HL-60/S4 treated with phorbol 12-myristate 13-acetate at 8.2 ng/mL for 4 days and 3 days (cell line): Measurements from ENCODE around the gene PHAX.
"Not testable (repeated sequence)": the region's sequence is repeated elsewhere in the genome, so short reads cannot be mapped to it uniquely, and the experiment has no call there.

Experiments used
- in situ Hi-C: fragments of 300-500 bp; cut with MboI; formaldehyde crosslinking; loops from 2 replicates; pipeline ENCODE4 v1.15.0; 2022; ENCODE audit warnings: low sequenced_read_pairs

Gene PHAX, protein sequence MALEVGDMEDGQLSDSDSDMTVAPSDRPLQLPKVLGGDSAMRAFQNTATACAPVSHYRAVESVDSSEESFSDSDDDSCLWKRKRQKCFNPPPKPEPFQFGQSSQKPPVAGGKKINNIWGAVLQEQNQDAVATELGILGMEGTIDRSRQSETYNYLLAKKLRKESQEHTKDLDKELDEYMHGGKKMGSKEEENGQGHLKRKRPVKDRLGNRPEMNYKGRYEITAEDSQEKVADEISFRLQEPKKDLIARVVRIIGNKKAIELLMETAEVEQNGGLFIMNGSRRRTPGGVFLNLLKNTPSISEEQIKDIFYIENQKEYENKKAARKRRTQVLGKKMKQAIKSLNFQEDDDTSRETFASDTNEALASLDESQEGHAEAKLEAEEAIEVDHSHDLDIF

DNA sequence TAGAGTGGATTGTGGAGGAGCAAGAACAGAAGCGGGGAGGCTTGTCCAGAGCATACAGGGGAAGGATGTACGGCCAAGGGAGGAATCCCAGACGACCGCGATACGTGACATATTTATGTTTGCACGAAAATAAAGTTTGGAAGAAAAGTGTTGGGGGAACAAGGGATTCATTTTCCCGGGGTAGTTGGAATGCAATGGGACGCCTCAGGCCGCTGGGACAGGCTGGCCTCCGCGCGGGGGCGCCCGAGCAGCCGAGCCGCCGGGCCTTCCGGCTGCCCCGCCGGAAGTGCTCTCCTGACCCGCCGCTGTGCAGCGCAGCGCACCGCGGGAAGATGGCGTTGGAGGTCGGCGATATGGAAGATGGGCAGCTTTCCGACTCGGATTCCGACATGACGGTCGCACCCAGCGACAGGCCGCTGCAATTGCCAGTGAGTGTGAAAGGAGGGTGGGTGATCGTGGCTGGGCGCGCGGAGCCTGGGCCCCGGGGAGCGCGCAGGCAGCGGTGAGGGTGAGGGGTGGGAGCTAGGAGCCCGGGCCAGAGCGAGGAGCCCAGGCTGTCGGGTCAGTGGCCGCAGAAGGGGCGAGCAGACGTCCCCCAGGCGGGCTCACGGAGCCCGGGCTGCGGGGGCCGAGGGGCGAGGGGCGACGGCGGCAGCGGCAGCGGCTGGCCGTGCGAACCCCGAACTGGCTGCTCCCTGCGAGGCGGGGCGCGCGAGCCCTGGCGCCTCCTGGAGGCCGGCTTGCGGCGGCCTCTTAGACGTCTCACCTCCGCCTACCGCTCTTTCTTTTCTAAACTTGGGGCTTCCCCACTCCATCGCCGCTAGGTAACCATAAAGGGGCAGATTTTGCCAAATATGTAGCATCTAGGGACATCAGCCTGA is at the start of gene PHAX:
Gene PHAX, plus strand, starts transcription at position 317 of the 881 bp plus-strand sequence. Its CDS starts 16 bp downstream, at position 333.
- in situ Hi-C loops: no loop called here

DNA sequence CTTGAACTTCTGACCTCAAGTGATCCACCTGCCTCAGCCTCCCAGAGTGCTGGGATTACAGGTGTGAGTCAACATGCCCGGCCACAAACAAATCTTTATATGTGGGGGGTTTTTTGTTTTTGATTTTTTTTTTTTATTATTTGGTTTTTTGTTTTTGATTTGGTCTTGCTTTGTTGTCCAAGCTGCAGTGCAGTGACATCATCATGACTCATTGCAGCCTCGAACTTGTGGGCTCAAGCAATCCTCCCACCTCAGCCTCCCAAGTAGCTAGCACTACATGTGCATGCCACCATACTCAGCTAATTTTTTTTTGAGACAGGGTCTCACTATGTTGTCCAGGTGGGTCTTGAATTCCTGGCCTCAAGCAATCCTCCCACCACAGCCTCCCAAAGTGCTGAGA is 48.1 kb upstream of the PHAX start:
- in situ Hi-C loops: no loop called here

DNA sequence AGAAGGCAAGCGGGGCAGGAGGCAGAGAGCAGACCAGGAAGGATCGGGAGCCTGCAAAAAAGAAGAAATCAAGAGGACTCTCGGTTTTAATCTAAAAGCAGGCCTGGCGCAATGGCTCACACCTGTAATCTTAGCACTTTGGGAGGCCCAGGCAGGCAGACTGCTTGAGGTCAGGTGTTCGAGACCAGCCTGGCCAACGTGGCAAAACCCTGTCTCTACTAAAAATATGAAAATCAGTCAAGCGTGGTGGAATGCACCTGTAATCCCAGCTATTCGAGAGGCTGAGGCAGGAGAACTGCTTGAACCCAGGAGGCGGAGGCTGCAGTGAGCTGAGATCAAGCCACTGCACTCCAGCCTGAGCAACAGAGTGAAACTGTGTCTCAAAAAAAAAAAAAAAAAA is 45.6 kb upstream of the PHAX start:
- in situ Hi-C loops: not testable (repeated sequence)

DNA sequence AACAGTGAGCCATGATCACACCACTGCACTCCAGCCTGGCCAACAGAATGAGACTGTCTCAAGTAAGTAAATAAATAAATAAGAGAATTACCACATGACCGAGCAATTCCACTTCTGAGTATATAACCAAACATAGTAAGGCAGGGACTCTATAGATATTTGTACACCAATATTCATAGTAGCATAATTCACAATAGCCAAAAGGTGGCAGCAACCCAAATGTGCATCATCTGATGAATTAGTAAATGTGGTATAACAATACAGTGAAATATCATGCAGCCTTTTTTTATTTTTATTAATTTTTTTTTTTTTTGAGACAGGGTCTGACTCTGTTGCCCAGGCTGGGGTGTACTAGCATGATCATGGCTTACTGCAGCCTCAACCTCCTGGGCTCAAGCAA is 38.8 kb upstream of the PHAX start:
- in situ Hi-C loops: no loop called here

DNA sequence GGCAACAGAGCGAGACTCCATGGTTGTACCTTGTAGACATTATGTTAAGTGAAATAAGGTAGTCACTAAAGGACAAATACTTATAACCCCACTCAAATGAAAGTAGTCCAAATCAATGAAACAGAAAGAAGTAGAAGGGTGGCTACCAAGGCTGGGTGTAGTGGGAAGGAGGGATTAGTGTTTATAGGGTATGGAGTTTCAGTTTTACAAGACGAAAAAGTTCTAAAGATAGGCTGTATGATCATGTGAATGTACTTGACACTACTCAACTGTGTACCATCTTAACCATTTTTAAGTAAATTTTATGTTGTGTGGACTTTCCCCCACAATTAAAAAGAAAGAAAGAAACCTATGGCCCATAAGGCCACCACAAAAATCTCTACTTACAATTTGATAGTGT is 37.9 kb upstream of the PHAX start:
- in situ Hi-C loops: no loop called here

DNA sequence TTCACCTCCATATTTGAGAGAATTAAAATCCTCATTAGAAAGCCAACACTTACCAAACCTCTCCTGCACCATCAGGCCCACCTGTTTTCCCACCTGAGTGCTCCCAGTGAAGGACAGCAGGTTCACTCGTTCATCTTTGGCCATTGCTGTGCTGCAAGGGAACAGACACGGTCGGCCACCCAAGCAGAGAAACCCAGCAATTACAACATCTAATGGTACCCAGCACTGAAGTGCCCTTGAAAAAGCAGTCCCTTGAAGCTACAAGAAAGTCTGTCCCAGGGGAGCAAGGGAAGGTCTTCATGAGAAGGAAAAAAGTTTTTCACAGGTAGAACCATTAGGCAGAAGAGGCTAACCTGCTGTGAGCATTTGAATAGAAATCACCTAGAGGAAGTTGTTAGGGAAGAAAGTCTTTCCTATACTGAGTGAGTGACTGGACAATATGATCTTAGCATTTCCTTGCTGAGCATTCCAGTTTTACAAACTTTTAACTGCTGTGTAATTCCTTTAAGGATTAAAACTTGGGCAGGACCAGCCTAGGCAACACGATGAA is 32.5 kb upstream of the PHAX start:
- in situ Hi-C loops: no loop called here

DNA sequence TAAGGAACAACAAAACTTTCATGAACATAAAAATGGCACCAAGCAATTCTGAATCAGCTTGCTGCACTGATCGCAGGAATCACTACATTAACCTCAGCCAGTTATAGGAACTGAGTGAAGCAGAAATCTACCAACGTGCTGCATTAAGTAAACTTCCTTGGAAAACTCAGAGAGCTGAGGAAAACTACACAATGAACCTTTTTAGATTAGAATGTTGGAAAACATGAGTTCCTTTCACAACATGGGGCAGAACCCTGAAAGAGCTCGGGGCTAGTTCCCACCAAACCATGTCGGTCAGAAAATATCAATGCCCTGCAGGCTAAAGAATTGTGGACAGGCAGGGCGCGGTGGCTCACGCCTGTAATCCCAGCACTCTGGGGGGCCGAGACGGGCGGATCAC is 25.1 kb upstream of the PHAX start:
- in situ Hi-C loops: no loop called here

DNA sequence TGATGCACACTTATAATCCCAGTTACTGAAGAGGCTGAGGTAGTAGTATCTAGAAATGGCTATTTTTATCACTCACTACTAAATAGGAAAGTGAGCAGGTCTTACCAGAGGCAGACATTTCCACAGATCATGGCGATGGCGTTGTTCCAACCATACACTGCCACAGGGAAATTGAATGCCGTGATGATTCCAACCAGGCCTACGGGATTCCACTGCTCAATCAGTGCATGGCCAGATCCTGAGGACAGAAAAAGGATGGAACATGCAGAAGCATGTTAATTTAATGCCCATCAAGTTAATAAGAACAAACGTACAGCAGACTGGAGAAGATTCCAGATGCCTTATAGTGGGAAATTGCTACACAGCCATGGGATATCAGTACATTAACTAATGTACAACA is 23.8 kb upstream of the PHAX start:
- in situ Hi-C loops: no loop called here

DNA sequence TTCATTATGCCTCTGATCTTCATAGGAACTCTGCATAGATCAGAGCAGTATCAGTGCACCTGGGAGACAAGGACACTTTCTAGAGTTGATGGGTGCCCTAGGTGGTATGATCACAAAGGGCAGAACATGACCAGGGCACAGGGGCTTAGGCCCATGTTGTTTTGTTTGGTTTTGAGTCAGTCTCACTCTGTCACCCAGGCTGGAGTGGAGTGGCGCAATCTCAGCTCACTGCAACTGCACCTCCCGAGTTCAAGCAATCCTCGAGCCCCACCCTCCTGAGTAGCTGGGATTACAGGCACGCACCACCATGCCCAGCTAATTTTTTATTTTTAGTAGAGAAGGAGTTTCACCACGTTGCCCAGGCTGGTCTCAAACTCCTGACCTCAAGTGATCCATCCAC is 23.3 kb upstream of the PHAX start:
- in situ Hi-C loops: no loop called here

DNA sequence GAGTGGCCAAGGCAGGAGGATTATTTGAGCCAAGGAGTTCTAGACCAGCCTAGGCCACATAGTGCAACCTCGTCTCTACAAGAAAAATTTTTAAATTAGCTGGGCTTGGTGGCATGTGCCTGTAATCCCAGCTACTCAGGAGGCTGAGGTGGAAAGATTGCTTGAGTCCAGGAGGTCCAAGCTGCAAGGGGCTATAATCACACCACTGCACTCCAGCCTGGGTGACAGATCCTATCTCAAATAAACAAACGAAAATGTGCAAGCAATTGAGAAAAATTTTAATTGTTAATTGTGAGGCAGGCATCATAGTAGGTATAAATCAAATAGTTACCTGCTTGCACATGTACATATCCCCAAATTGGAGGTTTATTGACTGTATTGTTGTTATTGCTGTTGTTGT is 21.0 kb upstream of the PHAX start:
- in situ Hi-C loops: no loop called here

DNA sequence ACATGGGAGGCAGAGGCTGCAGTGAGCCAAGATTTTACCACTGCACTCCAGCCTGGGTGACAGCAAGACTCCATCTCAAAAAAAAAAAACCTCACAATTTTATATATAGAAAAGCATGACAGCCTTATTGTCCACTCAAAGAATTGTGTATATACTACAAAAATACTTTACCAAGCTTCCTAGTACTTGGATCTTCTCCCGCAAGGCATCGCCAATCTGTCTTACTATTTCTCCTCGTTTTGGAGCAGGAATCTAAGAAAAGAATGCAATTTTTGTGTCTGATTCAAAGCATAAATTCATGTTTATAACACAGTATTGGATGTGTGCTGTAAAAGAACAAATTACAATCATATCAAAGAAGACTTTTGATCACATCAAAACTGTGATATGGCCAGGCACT is 17.0 kb upstream of the PHAX start:
- in situ Hi-C loops: no loop called here

DNA sequence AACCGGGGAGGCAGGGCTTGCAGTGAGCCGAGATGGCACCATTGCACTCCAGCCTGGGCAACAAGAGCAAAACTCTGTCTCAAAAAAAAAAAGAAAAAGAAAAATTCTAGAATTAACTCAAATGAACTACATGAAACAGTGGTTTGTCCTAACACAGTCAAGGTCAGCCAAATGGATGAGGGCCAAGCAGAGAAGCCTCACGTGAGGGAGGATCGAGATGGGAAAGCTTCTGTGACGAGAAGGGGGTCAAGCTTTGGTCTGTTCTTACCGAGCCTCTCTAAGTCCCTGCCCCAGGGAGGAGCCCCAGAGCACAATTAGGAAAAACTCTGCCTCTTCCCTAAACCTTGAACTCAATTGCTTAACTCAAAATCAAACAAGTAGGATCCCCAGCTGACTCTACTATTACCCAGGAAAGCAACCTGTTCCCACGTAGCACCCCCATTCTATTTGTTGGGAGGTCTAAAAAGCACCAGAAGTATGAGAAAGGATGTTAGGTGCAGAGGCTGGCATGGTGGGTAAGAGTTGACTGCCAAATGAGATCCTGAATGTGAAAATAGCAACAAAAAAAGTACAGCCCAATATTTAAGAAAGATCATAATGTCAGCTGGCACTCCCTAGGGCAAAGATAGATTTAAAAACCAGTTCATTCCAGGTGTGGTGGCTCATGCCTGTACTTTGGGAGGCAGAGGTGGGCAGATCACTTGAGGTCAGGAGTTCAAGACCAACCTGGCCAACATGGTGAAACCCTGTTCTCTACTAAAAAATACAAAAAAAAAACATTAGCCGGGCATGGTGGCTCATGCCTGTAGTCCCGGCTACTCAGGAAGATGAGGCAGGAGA is 13.0 kb upstream of the PHAX start:
- in situ Hi-C loops: no loop called here

DNA sequence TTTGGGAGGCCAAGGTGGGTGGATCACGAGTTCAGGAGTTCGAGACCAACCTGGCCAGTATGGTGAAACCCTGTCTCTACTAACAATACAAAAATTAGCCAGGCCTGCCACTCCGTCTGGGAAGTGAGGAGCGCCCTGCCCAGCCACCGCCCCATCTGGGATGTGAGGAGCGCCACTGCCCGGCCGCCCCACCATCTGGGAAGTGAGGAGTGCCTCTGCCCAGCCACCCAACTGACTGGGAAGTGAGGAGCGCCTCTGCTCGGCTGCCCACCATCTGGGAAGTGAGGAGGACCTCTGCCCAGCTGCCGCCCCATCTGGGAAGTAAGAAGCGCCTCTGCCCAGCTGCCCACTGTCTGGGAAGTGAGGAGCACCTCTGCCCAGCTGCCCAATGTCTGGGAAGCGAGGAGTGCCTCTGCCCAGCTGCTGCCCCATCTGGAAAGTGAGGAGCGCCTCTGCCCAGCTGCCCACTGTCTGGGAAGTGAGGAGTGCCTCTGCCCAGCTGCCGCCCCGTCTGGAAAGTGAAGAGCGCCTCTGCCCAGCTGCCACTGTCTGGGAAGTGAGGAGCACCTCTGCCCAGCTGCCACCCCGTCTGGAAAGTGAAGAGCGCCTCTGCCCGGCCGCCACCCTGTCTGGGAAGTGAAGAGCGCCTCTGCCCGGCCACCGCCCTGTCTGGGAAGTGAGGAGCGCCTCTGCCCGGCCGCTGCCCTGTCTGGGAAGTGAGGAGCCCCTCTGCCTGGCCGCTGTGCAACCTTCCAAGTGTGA is 11.0 kb upstream of the PHAX start:
- in situ Hi-C loops: no loop called here

DNA sequence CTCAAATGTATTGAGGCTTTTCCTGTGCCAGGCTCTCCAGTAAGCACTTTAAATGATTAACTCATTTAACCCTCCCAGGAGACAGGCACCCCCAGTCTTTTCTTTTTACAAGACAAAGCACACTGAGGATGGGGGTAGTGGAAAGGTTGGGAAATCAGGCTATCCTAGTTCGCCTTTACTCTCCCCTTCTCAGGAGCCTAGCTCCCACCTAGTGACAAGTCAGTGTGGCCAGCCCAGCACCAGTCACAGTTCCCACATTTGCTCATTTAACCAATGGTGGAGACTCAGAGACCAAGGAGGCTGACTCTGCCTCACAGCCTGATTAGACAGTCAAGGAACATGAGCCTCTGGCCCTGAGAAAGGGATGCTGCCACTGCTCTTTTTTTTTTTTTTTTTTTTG is 9.2 kb upstream of the PHAX start:
- in situ Hi-C loops: no loop called here

DNA sequence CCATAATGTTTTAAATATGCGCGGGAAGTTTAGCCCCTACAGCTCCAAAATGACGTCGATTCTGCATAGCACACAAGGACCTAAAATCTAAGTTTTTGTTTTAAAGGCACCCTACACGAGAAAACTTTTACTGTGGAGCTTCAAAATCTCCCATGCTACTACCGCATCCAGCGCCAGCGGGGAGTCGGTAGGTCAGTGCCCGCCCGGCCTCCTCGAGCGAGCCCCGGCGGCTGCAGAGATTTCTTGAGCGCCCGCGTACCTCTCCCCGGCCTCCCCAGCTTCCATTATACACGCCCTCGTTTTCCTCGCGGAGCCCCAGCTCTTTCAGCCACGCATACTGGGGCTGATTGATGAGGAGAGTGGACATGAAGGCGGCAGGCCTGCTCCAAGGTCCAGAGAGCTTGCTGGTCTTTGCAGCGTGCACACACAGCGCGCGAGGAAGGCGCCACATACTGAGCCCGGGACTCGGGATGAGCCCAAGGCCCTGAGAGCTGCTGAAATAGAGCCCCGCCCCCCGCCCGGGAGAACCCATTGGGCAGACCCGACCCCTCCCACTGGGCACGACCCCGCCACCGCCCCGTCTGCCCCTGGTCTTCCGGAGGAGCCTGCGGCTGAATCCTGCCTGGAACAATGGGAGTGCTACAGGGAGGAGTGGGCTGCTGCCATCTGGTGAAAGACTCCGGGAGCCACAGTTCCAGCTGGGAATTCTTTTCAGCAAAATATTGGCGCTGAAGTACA is 5.8 kb upstream of the PHAX start, which contains the start of gene ALDH7A1:
Gene ALDH7A1, minus strand, starts transcription at position 472 of the 738 bp plus-strand sequence. Its CDS starts 21 bp downstream, at position 451.
- in situ Hi-C loops: no loop called here

DNA sequence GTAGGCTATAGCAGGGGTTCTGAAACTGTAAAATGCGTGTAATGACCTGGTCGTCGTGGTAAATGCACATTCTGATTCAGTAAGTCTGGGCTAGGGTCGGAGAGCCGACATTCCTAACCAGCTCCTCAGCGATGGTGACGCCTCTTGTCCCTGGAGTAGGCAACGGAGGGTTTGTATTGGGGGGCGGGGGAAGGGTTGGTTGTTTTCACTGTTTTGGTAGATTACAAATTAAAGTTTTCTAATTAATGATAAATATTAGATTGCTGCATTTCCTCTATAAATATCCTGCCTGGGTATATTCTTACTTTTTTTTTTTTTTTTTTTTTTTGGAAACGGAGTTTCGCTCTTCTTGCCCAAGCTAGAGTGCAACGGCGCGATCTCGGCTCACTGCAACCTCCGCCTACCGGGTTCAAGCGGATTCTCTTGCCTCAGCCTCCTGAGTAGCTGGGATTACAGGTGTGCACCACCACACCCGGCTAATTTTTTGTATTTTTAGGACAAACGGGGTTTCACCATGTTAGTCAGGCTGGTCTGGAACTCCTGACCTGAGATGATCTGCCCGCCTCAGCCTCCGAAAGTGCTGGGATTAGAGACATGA is 5.2 kb upstream of the PHAX start:
- in situ Hi-C loops: no loop called here

DNA sequence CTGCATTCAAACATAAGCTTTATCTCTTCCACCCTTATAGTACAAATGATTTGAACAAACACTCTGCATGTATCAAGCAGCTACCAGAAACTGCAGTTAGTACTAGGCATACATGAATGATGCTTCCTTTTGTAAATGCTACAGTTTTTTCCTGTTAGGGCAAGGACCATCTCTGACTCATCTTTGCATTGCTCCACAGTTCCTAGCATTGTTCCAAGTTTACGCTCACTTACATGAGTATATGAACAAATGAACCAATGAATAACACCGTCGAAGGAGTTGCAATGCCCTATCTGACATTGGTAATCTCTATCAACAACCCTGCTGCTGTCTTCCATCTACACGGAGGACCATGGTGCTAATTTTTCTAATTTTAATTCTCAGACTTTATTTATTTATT is 3.6 kb upstream of the PHAX start:
- in situ Hi-C loops: no loop called here

DNA sequence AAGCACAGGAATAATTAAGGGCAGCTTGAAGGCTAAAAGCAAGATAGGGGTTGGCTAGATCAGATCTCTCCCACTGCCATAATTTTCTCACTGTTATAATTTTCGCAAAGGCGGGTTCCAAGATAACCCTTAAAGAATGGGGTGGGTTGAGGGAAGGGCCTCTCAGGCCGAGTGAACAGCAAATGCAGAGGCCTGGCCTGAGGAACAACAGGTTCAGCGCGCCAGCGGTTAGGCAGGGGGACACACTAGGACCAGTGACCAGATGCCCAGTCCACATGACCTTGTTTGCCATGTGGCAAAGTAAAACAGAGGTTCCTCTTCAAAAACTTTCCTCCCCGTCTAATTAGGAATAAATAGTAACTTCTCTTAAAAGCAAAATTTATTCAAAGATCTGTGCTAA is 1.2 kb upstream of the PHAX start:
- in situ Hi-C loops: no loop called here
